Colon (tissue), 2 donors: ENCODE results near the gene PRSS8.

Experiments used
- FAIRE-seq: peaks from 2 replicates; lab custom pipeline; 2012; peaks lifted over from hg19 to GRCh38; lab: Jason Lieb, UNC
- donor health status: control.
- donor health status: control.

The PRSS8 gene

GRCh38 chr16:31128711-31129567 is 6.6 kb downstream of the PRSS8 start:
- no peak for FAIRE-seq

DNA sequence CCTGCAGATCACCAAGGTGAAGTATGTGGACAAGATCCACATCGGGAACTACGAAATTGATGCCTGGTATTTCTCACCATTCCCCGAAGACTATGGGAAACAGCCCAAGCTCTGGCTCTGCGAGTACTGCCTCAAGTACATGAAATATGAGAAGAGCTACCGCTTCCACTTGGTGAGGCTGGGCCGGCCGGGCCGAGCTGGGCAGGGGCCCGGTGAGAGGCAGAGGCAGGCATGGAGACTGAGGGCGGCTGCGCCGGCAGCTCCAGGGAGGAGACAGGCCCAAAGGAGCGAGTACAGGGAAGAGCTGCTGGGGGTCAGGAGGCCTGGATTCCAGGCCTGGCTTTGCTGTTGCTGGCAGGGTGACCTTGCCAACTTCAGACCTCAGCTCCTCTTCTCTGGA is 8.3 kb downstream of the PRSS8 start:
- FAIRE-seq = no peak

GRCh38 chr16:31125844-31126243 is 9.7 kb downstream of the PRSS8 start:
- no peak for FAIRE-seq

- FAIRE-seq = no peak
These were observed 15.4 kb downstream of the PRSS8 start for GRCh38 chr16:31120129-31120528.

DNA sequence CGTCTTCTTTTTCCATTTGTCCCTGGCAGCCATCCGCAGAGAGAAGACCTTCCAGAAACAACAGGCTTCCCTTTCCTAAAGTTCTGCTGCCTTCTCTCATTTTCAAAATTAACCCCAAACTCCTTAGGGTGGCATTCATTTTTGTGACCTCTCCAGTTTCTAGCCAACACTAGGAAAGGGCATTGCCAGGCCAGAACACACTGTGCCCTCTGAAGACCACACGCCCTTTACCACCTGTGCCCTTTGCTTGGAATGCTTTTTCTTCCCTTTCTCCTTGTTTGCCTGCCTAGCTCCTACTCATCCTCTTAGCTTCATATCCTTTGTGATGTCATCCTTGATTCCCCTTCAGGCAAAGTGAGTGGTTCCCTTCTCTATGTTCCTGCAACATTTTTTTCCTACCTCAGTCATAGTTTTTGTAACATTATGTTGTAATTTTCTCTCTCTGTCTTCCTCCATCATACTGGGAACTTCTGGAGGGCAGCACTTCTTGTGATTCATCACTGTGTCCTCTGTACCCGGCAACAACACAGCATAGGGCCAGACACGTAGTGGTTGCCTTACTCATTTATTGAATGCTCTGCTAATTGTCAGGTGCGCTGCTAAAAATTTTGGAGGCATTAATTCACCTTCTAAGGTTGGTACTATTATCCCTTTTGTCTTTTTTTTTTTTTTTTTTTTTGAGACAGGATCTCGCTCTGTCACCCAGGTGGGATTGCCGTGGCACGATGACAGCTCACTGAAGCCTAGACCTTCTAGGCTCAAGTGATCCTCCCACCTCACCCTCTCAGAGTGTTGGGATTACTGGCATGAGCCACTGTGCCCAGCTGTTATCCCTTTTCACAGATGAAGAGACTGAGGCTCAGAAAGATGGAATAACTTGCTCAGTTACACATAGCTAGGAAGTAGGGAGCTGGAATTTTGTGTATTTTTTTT is 17.0 kb downstream of the PRSS8 start:
- no peak for FAIRE-seq

- no peak for FAIRE-seq
These were observed 17.9 kb downstream of the PRSS8 start, which contains the start of gene KAT8 for GRCh38 chr16:31117384-31118222. TSS of gene KAT8 (plus strand) at chr16:31117664. CDS start at chr16:31117682, 18 bp downstream.

GRCh38 chr16:31114468-31114867 is 21.1 kb downstream of the PRSS8 start:
- FAIRE-seq = no peak

DNA sequence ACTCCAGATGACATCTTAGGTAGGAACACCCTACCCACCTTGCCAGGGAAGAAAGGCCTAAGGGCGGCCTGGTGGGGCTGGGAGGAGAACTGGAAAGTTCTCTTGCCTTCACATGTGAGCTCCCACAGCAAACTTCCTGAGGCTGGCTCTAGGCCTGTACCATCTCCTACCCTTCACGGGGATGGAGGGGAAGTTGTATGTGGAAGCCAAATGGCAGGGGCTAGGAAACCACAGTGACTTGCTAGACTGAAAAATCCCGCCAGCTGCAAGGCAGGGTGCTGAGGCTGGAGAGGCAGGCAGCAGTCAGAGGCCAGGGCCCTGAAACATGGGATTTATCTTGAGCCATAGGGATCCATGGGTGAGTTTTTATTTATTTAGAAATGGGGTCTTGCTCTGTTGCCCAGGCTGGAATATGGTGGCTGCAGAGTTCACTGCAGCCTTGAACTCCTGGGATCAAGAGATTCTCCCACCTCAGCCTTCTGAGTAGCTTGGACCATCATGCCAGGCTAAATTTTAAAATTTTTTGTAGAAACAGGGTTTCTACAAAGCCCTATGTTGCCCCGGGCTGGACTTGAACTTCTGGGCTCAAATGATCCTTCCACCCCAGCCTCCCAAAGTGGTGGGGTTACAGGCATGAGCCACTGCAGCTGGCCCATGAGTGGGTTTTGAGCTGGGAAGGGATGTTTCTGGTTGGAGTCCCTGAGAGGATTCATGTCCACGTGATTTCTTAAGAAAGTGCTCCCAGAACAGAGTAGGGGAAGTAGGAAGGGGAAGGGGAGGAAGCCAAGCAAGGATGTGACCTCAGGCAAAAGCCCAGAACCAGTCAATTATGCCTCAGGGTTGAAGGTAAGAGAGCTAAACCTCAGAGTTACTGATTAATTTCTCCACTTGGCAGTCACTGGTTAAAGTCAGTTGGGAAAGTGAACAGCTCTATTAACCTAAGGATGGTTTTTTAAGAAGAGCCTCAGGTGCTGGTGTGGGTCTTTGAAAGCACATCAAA is 22.1 kb downstream of the PRSS8 start:
- FAIRE-seq = no peak

GRCh38 chr16:31112711-31113110 is 22.8 kb downstream of the PRSS8 start:
- no peak for FAIRE-seq

DNA sequence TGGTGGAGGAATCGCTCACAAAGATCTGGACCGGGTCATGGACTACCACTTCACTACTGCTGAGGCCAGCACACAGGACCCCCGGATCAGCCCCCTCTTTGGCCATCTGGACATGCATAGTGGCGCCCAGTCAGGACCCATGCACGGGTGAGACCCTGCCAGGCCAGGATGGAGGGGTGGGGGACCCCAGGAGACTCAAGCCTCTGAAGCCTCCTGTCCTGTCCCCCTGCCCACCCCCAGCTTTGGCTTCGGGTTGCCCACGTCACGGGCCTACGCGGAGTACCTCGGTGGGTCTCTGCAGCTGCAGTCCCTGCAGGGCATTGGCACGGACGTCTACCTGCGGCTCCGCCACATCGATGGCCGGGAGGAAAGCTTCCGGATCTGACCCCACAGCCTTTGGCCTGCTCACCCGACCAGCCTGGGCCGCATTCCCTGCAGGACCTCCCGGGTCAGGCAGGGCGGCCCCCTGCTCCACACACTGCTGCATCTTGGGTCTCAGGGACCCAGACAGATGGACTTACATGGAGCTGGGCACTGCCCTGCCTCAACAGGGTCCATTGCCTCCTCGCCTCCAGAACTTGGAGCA is 23.6 kb downstream of the PRSS8 start:
- FAIRE-seq = no peak

DNA sequence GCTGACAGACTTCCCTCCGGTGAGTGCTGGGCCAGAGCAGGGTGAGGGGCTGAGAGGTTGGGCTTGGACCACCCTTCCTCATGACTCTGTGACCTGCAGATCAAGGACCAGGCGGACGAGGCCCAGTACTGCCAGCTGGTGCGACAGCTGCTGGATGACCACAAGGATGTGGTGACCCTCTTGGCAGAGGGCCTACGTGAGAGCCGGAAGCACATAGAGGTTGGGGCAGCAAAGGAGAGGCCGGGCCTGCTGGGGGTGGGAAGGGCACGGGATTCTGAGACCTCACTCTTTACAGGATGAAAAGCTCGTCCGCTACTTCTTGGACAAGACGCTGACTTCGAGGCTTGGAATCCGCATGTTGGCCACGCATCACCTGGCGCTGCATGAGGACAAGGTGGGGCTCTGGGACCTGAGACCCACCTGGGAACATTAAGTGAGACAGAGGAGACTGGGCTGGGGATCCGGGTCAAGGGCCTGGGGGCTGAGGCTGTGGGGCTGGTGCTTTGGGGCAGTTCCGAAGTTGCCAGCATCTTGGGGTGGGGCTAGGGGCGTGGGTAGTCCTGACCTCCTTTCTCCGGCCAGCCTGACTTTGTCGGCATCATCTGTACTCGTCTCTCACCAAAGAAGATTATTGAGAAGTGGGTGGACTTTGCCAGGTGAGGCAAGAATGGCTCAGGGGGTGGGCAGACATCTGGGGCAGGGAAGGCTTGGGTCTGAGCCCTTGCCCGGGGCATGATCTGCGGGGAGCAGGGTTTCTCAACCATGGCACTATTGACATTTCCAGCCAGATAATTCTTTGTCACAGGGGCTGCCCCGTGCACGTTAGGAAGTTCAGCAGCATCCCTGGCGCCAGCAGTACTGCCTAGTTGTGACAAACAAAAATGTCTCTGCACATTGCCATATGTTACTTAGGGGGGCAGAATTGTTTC is 25.2 kb downstream of the PRSS8 start:
- FAIRE-seq = no peak

- no peak for FAIRE-seq
These were observed 25.9 kb downstream of the PRSS8 start for GRCh38 chr16:31109622-31110021.

- FAIRE-seq = no peak
These were observed 26.6 kb downstream of the PRSS8 start for GRCh38 chr16:31108794-31109558.

GRCh38 chr16:31108035-31108793 is 27.3 kb downstream of the PRSS8 start, which contains the start of gene BCKDK:
TSS of gene BCKDK (plus strand) at chr16:31108386. CDS start at chr16:31109224, 838 bp downstream.
- FAIRE-seq = no peak

DNA sequence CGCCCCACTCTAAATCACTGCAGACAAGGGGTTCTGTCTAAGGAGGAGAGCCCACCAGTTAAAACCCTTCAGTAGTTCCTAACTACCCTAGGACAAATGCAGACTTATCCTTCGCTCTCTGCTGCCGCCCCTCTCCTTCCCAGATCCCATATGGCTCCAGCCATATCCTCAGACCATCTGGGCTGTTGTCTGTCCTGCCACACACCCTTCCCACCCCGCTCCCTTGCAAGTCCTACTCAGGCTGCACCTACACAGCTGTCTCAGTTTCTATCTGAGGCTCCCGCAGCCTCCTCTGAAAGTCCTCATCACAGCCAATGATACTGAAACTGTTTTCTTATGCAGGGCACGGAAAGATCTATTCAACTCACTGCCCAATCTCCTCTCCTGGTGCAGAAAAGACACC is 28.1 kb downstream of the PRSS8 start:
- no peak for FAIRE-seq

DNA sequence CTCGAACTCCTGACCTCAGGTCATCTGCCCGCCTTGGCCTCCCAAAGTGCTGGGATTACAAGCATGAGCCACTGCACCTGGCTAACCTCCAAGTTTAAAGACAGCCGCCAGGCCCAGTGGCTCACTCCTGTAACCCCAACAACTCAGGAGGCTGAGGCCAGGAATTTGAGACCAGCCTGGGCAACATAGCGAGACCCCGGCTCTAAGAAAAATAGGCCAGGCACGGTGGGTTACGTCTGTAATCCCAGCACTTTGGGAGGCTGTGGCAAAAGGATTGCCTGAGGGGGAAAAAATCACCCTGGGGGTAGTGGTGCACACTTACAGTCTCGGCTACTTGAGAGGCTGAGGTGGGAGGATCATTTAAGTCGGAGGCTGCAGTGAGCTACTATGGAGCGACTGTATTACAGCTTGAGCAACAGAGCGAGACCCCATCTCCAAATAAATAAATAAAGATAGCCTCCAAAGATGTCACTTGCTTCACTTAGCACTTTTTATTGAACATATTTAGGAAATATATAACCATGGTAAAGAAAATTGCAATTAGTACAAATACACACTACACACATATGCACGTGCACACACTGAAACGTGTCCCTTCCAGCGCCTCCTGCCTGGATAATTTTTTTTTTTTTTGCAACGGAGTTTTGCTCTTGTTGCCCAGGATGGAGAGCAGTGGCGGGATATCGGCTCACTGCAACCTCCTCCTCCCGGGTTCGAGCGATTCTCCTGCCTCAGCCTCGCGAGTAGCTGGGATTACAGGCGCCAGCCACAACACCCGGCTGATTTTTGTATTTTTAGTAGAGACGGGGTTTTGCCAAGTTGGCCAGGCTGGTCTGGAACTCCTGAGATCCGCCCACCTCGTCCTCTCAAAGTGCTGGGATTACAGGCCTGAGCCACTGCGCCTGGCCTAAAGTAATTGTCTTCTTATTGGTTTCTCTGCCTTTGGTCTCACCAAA is 28.7 kb downstream of the PRSS8 start:
- FAIRE-seq = no peak
